ENCODE results near the gene COL2A1.

Gene COL2A1

DNA sequence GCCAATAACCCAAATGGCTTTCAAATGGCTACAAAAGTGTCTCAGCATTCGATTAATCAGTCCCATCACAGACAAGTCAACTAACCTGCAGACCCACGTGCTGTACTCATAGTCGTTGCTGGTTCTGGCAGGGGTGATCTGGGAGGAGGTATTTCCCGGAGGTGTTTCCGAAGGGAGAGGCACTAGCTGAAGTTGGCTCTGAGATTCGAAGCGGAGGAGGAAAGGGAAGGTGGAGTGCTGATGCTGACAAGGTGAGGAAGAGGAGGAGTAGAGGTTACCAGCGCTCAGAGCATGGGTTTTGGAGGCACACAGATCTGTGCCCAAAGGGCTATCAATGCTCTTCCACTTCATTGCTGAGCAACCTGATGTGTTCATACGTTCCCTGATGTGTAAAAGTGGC is 20.5 kb upstream of the COL2A1 start:
- TF ChIP-seq, protein P1, sequence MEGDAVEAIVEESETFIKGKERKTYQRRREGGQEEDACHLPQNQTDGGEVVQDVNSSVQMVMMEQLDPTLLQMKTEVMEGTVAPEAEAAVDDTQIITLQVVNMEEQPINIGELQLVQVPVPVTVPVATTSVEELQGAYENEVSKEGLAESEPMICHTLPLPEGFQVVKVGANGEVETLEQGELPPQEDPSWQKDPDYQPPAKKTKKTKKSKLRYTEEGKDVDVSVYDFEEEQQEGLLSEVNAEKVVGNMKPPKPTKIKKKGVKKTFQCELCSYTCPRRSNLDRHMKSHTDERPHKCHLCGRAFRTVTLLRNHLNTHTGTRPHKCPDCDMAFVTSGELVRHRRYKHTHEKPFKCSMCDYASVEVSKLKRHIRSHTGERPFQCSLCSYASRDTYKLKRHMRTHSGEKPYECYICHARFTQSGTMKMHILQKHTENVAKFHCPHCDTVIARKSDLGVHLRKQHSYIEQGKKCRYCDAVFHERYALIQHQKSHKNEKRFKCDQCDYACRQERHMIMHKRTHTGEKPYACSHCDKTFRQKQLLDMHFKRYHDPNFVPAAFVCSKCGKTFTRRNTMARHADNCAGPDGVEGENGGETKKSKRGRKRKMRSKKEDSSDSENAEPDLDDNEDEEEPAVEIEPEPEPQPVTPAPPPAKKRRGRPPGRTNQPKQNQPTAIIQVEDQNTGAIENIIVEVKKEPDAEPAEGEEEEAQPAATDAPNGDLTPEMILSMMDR (IDR thresholded peaks at IDR 0.05; ENCODE audit: low read depth, low read length) = no peak
- DNase-seq (ENCODE audit: extremely low read depth, low read depth) = no peak

DNA sequence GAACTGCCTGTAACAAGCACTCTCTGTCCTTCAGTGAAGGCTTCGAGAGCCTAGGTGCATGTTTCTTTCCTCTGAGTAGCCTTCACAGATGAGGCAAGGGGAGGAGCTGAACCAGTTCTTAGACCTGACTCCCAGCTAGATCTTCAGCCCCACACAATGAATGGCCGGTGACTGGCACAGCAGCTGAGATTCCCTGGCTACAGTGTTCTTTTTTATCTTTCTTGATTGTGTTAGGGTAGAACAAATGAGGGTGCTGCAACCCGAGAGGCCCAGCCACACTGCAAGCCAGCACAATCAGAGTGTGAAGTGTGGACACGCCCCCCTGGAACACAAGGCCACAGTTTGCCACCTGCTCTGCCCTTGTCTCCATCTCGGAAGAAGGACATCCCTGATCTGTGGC is 19.1 kb upstream of the COL2A1 start:
- TF ChIP-seq, protein P1 (IDR thresholded peaks at IDR 0.05; ENCODE audit: low read depth, low read length) = no peak
- DNase-seq (ENCODE audit: extremely low read depth, low read depth) = no peak

DNA sequence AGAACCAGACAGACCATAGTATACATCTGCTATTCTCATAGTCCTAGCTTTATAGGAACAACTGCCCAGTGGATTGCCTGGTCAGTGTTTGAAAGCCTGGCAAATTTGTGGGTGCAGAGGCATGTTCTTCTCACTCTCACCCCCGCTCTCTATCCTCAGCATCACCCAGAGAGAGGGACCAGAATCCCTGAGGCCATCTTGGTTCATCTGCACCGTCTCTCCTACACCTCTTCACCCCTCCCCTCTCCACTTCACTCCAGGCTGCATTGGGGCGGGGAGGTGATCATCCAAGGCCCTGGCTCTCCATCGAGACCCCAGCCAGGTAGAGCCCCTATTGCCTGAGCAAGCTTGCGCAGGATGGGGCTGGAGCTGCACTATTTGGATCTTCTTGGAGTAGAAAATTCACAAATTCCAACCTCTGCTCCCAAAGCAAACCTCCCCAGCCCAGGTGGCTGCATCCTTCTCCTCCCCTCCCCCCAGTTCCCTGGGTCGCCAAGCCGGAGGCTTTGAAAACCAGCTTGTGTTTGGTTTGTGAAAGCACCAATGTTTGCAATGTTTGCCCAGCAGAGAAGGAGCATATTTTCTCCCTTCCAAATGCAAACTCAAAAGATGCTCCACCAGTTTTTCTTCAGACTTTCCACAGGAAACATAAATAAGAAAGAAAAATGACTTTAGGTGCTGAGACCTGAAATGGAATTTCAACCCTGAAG is 18.6 kb upstream of the COL2A1 start:
- DNase-seq (ENCODE audit: extremely low read depth, low read depth) = no peak
- TF ChIP-seq, protein P1 (IDR thresholded peaks at IDR 0.05; ENCODE audit: low read depth, low read length) = no peak

DNA sequence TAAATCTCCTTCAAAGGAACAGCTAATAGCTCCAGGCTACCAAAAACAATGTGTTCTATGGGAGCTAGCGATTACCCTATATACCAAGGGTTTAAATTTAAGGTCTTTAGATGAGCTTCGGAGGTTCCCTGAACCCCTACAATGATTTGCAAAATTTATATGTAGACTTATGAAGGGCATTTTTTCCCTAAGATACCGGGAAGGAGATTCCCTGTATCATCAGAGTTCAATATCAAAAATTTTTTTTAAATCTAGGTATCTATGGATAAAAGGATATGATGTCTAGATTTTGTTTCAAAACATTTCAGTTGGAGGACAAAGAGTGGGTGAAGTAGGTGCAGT is 17.9 kb upstream of the COL2A1 start:
- TF ChIP-seq, protein P1 (IDR thresholded peaks at IDR 0.05; ENCODE audit: low read depth, low read length) = no peak
- no peak for DNase-seq (ENCODE audit: extremely low read depth, low read depth)

DNA sequence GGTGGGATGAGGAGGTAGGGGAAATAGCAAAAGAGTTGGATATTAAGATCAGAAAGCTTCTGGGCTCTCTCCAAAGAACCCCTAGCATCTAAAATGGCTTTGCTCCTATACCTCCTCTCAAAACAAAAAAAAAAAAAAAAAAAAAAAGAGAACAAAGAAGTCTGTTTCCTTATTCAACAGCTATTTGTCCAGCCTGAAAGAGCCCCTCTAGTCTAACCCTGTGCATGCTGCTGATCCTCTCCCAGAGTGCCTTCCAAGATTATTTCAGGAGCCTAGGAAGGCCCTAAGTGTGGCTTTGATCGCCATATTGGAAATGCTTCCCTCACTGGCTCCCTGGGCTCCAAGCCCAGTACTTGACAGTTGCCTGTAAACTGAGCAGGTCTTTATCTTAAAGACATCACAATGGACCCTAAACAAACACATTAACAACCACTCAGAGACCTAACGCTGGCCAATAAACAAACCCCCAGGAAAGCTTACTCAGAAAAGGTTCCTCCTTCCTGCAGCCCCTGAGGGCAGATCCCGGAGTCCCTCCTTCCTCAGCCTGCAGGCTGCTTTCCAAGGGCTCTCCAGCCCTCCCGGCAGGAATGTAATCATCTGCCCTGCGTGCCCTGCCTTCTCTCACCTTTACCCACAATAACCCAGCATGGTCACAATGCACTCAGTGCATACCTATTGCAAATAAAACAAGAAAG is 17.4 kb upstream of the COL2A1 start:
- TF ChIP-seq, protein P1 (IDR thresholded peaks at IDR 0.05; ENCODE audit: low read depth, low read length) = no peak
- no peak for DNase-seq (ENCODE audit: extremely low read depth, low read depth)

DNA sequence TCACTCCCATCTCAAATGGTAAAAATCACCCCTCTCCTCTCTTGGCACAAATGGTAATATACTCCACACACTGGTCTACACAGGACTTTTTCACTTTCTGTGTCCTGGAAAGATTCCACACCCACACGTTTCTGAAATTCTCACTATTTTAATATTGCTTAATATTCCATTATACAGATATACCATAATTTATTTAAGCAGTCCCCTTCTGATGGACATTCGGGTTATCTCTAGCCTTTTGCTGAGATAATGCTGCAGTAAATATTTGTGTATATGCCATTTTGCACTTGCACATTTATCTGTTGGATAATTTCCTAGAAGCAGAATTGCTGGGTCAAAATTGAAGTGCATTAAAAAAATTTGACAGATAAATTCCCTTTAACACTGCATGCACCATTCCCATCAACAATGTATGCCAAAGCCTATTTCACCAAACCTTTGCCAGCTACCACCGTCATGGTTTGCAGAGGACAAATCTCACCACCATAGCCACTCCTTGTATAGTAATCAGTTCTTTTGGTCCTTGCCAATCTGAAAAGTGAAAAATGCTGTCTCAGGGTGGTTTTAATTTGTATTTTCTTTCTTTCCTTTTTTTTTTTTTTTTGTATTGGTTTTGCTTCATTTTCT is 15.5 kb upstream of the COL2A1 start:
- DNase-seq (ENCODE audit: extremely low read depth, low read depth) = no peak
- TF ChIP-seq, protein P1 (IDR thresholded peaks at IDR 0.05; ENCODE audit: low read depth, low read length) = no peak

DNA sequence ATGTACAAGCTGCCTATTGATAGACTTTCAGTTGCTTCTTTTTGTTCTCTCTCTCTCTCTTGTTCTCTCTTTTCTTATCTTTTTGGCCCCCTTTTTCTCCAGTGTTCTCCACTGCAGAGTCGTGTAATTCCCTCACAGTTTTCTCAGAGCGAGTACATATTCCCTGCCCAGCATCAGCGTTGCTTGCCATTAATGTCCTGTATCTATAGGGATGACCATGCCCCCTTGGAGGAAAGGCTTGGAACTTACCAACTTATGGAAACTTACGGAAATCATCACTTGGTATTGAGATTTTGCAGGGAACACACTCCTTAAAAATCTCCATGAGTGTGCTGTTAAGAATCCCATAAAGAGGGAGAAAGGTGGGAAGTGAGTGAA is 14.3 kb upstream of the COL2A1 start:
- TF ChIP-seq, protein P1 (IDR thresholded peaks at IDR 0.05; ENCODE audit: low read depth, low read length) = no peak
- no peak for DNase-seq (ENCODE audit: extremely low read depth, low read depth)

Measured in AG09319 (cell line).